Measurements from ENCODE around the gene OTULIN. TPM values are rescaled to one million over a fixed set of nuclear protein-coding genes. Genes with fewer than 3 reads are reported as not detected.
A peak's percentile ranks its signal among the peaks of the same experiment; 100 is the strongest.

OTULIN gene
- polyA plus RNA-seq, 1 donor, result 21.5 TPM

DNA sequence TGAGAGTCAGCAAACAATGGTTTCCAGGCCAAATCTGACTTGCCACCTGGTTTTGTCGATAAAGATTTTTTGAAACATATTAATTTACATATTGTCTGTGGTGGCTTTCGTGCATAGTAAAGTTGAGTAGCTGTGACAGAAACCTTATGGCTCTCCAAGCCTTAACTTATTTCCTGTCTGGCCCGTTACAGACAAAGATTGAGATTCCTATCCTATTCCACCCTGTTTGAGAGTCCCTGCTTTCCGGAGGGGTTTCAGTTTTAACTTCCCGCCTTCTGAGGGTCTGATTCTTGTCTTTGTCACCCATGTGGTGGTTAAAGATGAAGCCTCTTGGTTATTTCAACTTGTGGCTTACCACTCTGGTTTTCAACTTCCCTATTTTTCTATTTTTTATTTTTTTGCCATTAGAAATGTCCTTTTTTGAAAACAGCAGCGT is 11.4 kb downstream of the OTULIN start:
- H3K27ac ChIP-seq (ENCODE audit: low read length), result no peak overlapping the region
- H3K4me1 ChIP-seq (ENCODE audit: control insufficient read depth, insufficient read depth, low read length), result peaks cover 15% of the 10 kb centered on the region
- H3K4me3 ChIP-seq (ENCODE audit: low read length), result no peak overlapping the region
- DNase-seq, result no peak
- WGBS (ENCODE audit: insufficient coverage, low lambda C conversion rate), result no CpG with 5 or more reads among the region's 6 CpGs
- H3K27me3 ChIP-seq (ENCODE audit: control insufficient read depth, insufficient read depth, low read length), result no peaks in the 10 kb centered on the region
- H3K36me3 ChIP-seq (ENCODE audit: control insufficient read depth, insufficient read depth, low read length), result peaks cover 40% of the 10 kb centered on the region
- H3K9me3 ChIP-seq (ENCODE audit: control insufficient read depth, low read depth, low read length), result no peaks in the 10 kb centered on the region

DNA sequence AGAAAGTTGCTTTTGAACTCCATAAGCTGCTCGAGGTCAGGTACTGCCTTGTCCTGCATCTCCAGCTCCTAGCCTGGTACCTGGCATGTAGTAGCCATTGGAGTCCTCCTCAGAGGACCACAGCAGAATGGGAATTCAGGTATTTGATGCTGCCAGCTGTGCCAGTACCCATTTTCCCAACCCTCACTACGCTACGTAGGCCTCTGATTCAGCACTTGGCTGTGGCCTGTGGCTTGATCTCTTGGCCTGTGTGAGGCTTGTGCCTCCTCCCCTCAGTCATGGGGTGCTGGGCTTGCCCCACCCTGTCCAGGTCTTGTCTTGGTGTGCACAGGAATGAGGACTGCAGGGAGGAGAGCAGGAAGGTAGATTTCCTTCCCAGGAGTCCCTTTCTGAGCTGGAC is 11.8 kb downstream of the OTULIN start:
- Histone ChIP-seq H3K36me3 (ENCODE audit: control insufficient read depth, insufficient read depth, low read length) (peaks cover 43% of the 10 kb centered on the region), H3K4me3 (ENCODE audit: low read length) (no peak overlapping the region), H3K27me3 (ENCODE audit: control insufficient read depth, insufficient read depth, low read length) (no peaks in the 10 kb centered on the region), H3K27ac (ENCODE audit: low read length) (no peak overlapping the region), H3K4me1 (ENCODE audit: control insufficient read depth, insufficient read depth, low read length) (peaks cover 15% of the 10 kb centered on the region), H3K9me3 (ENCODE audit: control insufficient read depth, low read depth, low read length) (no peaks in the 10 kb centered on the region)
- WGBS (ENCODE audit: insufficient coverage, low lambda C conversion rate), result no CpG with 5 or more reads among the region's 3 CpGs
- DNase-seq, result peak in 1 of 2 donors; percentile 25

DNA sequence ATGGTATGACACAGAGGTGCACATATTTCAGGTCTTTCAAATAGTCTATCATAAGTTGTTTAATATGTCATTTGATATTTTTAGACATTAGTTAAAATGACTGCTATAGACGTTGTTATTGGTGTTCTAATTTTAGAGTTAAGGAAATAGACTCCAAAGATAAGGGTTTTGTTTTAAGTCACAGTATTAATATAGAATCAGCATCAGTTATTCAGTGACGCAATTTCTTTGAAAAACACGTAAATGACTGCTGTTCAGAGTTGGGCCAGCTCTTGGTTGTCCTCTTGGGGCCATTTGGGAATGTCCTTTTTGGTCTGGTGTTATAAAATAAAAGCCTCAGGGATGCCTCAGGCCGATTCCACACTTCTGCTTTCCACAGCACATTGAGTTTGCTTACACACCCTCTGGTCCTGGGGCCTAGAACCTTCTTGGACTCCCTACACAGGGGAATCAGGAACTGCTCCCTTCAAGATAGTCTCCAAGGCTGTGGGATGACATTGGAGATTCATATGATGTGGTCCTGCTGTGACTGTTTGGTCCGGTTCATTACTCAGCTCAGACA is 14.3 kb downstream of the OTULIN start:
- no CpG with 5 or more reads among the region's 5 CpGs for WGBS (ENCODE audit: insufficient coverage, low lambda C conversion rate)
- Histone ChIP-seq H3K36me3 (ENCODE audit: control insufficient read depth, insufficient read depth, low read length) (peaks cover 62% of the 10 kb centered on the region), H3K9me3 (ENCODE audit: control insufficient read depth, low read depth, low read length) (no peaks in the 10 kb centered on the region), H3K27ac (ENCODE audit: low read length) (no peak overlapping the region), H3K4me3 (ENCODE audit: low read length) (no peak overlapping the region), H3K27me3 (ENCODE audit: control insufficient read depth, insufficient read depth, low read length) (no peaks in the 10 kb centered on the region), H3K4me1 (ENCODE audit: control insufficient read depth, insufficient read depth, low read length) (no peaks in the 10 kb centered on the region)
- DNase-seq, result no peak

DNA sequence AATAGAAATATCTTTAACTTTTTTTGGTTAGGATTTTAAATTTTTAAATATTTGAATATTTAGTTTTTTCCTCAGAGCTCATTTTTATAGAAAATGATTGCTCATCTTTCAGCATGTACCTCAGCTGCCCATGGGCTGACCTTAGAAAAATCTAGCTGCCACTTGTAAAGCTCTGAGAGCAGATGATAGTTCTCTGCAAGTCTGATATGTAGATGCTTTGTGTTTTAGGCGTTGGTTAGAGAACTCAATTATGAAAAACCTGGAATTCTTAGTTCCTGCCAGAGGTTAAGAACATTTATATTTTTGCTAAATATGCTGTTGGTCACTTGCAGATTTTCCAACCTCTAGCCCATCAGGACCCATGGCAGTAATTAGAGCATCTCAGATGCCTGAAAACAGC is 15.1 kb downstream of the OTULIN start:
- H3K36me3 ChIP-seq (ENCODE audit: control insufficient read depth, insufficient read depth, low read length), result peaks cover 61% of the 10 kb centered on the region
- H3K4me3 ChIP-seq (ENCODE audit: low read length), result no peak overlapping the region
- WGBS (ENCODE audit: insufficient coverage, low lambda C conversion rate), result no CpG with 5 or more reads among the region's 1 CpG

DNA sequence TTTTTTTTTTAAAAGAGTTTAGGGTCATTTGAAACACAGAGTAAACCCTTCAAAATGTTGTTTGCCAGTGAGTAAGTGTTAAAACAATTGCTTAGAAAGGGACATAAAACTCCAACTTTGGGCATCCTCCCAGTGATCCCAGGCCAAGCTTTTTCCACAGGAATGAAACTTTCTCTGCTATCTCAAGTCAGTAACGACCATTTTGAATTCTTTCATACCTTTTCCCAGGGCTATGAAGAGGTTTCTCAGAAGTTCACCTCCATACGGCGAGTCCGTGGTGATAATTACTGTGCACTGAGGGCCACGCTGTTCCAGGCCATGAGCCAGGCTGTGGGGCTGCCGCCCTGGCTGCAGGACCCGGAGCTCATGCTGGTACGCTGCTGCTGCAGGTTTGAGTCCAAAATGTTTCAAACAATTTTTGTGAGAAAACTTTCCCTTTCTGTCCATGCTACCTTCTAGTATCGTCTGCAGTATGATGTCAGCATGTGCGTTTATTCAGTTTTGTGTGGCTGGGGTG is 16.8 kb downstream of the OTULIN start:
- WGBS (ENCODE audit: insufficient coverage, low lambda C conversion rate), result no CpG with 5 or more reads among the region's 10 CpGs
- DNase-seq, result no peak
- H3K27ac ChIP-seq (ENCODE audit: low read length), result no peak overlapping the region
- no peak overlapping the region for H3K4me3 ChIP-seq (ENCODE audit: low read length)
- no peaks in the 10 kb centered on the region for H3K9me3 ChIP-seq (ENCODE audit: control insufficient read depth, low read depth, low read length)
- no peaks in the 10 kb centered on the region for H3K27me3 ChIP-seq (ENCODE audit: control insufficient read depth, insufficient read depth, low read length)
- H3K36me3 ChIP-seq (ENCODE audit: control insufficient read depth, insufficient read depth, low read length), result peaks cover 63% of the 10 kb centered on the region
- no peaks in the 10 kb centered on the region for H3K4me1 ChIP-seq (ENCODE audit: control insufficient read depth, insufficient read depth, low read length)

More for the DNA sequence above, 15.1 kb downstream of the OTULIN start:
- no peaks in the 10 kb centered on the region for H3K27me3 ChIP-seq (ENCODE audit: control insufficient read depth, insufficient read depth, low read length)
- H3K9me3 ChIP-seq (ENCODE audit: control insufficient read depth, low read depth, low read length), result no peaks in the 10 kb centered on the region
- H3K4me1 ChIP-seq (ENCODE audit: control insufficient read depth, insufficient read depth, low read length), result no peaks in the 10 kb centered on the region
- no peak for DNase-seq
- H3K27ac ChIP-seq (ENCODE audit: low read length), result no peak overlapping the region

DNA sequence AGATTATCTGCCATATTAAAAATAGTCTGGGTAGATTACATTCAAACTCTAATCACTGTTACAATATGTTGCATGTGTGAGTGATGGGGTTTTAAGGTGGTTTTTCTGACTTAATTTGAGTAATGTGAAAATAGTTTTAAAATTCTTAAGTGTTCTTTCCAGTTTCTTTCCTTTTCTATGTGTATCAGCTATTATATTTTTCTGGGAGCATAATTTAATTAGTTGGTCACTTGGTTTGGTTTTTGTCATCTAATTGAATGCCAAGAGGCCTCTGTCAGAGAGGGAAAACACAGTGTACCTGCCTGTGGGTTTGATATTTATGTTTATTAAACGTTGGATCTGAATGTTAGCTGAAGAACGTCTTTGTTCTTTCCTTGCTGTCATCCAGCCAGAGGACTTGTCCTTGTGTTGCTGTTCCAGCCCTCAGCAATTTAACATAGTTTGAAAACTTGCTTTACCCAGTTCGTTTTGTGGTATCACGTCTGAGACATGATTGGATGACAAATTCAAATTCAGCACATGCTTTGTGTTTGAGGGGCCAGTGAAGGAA is 19.5 kb downstream of the OTULIN start:
- H3K36me3 ChIP-seq (ENCODE audit: control insufficient read depth, insufficient read depth, low read length), result peaks cover 73% of the 10 kb centered on the region
- H3K27ac ChIP-seq (ENCODE audit: low read length), result no peak overlapping the region
- H3K4me3 ChIP-seq (ENCODE audit: low read length), result no peak overlapping the region
- H3K9me3 ChIP-seq (ENCODE audit: control insufficient read depth, low read depth, low read length), result no peaks in the 10 kb centered on the region
- no peak for DNase-seq
- no CpG with 5 or more reads among the region's 4 CpGs for WGBS (ENCODE audit: insufficient coverage, low lambda C conversion rate)
- no peaks in the 10 kb centered on the region for H3K27me3 ChIP-seq (ENCODE audit: control insufficient read depth, insufficient read depth, low read length)
- H3K4me1 ChIP-seq (ENCODE audit: control insufficient read depth, insufficient read depth, low read length), result no peaks in the 10 kb centered on the region

DNA sequence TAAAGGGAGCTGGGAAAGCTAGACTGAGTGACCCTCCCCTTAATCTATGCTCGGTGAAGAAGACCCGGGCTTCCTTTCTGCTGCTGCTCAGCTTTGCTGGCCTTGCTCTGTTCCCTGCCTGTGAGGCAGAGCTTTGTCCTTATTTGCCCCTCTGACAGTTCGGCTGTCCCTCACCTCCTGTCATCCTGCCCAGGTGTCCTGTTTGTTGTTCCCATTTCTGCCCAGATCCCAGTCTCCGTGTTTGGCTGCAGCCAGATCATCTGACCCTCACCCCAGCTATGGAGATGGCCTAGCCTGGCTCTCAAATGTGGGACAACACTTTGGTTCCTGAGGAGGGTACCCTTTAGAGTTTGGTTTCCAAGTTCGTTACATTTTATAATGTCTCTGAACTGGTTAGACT is 20.2 kb downstream of the OTULIN start:
- H3K9me3 ChIP-seq (ENCODE audit: control insufficient read depth, low read depth, low read length), result no peaks in the 10 kb centered on the region
- no peaks in the 10 kb centered on the region for H3K27me3 ChIP-seq (ENCODE audit: control insufficient read depth, insufficient read depth, low read length)
- no CpG with 5 or more reads among the region's 5 CpGs for WGBS (ENCODE audit: insufficient coverage, low lambda C conversion rate)
- DNase-seq, result no peak
- H3K4me3 ChIP-seq (ENCODE audit: low read length), result no peak overlapping the region
- H3K36me3 ChIP-seq (ENCODE audit: control insufficient read depth, insufficient read depth, low read length), result peaks cover 76% of the 10 kb centered on the region
- H3K27ac ChIP-seq (ENCODE audit: low read length), result no peak overlapping the region
- H3K4me1 ChIP-seq (ENCODE audit: control insufficient read depth, insufficient read depth, low read length), result no peaks in the 10 kb centered on the region

DNA sequence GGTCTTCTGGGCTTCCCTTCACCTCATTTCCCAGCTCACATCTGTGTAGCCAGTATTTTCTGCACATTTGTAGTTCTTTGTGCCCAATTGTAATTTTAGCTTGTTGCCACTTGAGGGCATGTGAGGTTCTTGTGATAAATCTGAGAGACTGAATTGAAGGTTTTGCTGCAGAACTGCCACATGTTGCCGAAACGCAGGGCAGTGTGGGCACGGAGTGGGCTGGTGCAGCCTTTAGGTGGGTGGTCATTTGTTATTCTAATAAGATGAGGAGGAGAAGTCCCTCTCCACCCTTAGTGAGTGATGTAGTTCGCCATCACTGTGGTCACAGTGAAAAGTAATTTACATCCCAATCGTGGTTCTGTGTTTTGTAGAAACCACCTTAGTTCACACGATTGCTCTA is 21.2 kb downstream of the OTULIN start:
- H3K27ac ChIP-seq (ENCODE audit: low read length), result no peak overlapping the region
- DNase-seq, result peak in 1 of 2 donors; percentile 31
- no peaks in the 10 kb centered on the region for H3K9me3 ChIP-seq (ENCODE audit: control insufficient read depth, low read depth, low read length)
- no CpG with 5 or more reads among the region's 6 CpGs for WGBS (ENCODE audit: insufficient coverage, low lambda C conversion rate)
- H3K27me3 ChIP-seq (ENCODE audit: control insufficient read depth, insufficient read depth, low read length), result no peaks in the 10 kb centered on the region
- no peak overlapping the region for H3K4me3 ChIP-seq (ENCODE audit: low read length)
- no peaks in the 10 kb centered on the region for H3K4me1 ChIP-seq (ENCODE audit: control insufficient read depth, insufficient read depth, low read length)
- peaks cover 76% of the 10 kb centered on the region for H3K36me3 ChIP-seq (ENCODE audit: control insufficient read depth, insufficient read depth, low read length)

DNA sequence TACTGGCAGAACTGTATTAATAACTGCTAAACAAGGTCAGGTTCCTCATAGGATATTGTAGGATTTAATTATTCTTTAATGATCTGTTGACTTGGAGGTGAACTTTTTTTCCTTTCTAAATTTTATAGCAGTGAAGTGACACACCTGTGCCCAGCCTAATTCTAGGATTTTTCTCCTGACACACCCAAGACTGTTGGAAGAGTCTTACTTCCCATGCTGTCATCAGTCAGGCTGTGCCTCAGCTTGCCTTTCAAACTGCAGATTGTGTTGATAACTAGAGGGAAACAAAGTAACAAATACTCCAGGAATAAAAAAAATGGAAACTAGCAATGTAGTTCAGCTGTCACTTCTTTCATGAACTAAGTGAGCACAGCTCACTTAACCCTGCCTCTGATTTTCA is 22.0 kb downstream of the OTULIN start:
- H3K27ac ChIP-seq (ENCODE audit: low read length), result no peak overlapping the region
- H3K36me3 ChIP-seq (ENCODE audit: control insufficient read depth, insufficient read depth, low read length), result peaks cover 76% of the 10 kb centered on the region
- H3K4me1 ChIP-seq (ENCODE audit: control insufficient read depth, insufficient read depth, low read length), result no peaks in the 10 kb centered on the region
- no peak for DNase-seq
- no peak overlapping the region for H3K4me3 ChIP-seq (ENCODE audit: low read length)
- no peaks in the 10 kb centered on the region for H3K27me3 ChIP-seq (ENCODE audit: control insufficient read depth, insufficient read depth, low read length)
- no peaks in the 10 kb centered on the region for H3K9me3 ChIP-seq (ENCODE audit: control insufficient read depth, low read depth, low read length)

DNA sequence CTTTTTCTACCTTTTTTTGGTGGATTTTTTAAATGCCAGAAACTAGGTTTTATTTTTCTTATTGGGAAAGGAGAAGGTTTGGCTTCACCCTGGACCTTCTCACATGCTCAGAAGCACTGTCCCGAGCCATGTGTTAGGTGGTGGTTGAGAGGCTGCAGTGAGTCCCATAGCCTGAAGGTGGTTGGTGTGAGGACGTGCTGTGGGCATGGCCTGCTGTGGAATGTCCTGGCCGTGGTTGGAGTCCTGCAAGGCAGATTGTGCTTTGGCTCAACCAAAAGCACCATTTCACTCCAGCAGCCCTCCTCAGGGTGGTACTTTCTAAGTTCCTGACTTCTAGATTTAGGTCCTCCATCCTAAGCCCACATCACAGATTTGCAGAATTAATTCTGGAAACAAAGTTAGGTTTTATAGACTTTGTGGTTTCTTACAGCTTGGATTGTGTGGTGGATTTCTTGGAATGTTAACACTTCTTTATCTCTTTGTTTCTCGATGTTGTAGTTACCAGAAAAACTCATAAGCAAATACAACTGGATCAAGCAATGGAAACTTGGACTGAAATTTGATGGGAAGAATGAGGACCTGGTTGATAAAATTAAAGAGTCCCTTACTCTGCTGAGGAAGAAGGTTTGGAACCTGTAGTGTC is 22.6 kb downstream of the OTULIN start:
- H3K4me3 ChIP-seq (ENCODE audit: low read length), result no peak overlapping the region
- 100% methylated on average over 1 of the region's 4 CpGs for WGBS (ENCODE audit: insufficient coverage, low lambda C conversion rate)
- no peaks in the 10 kb centered on the region for H3K4me1 ChIP-seq (ENCODE audit: control insufficient read depth, insufficient read depth, low read length)
- no peaks in the 10 kb centered on the region for H3K9me3 ChIP-seq (ENCODE audit: control insufficient read depth, low read depth, low read length)
- DNase-seq, result no peak
- no peak overlapping the region for H3K27ac ChIP-seq (ENCODE audit: low read length)
- H3K27me3 ChIP-seq (ENCODE audit: control insufficient read depth, insufficient read depth, low read length), result no peaks in the 10 kb centered on the region
- H3K36me3 ChIP-seq (ENCODE audit: control insufficient read depth, insufficient read depth, low read length), result peaks cover 76% of the 10 kb centered on the region

DNA sequence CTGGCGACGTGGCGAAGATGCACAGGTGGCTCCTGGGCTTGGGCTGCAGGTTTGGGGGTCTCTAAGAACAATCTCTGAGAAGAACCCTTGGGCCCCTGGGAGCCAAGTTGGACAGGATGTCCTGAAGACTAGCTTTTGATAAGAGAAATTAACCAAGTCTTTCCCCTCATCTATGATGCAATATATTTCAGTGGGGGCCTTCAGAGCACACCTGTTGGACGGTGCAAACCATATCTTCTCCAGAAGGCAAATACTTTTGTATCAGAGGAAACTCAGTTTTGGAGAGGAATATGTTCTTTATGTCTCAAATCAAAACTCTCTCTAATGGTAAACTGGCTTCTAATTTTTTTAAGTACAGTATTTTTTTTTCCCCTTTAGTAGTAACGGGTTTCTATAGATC is 28.6 kb downstream of the OTULIN start:
- H3K36me3 ChIP-seq (ENCODE audit: control insufficient read depth, insufficient read depth, low read length), result peaks cover 73% of the 10 kb centered on the region

More for the DNA sequence above, 28.6 kb downstream of the OTULIN start:
- DNase-seq, result no peak
- Histone ChIP-seq H3K4me1 (ENCODE audit: control insufficient read depth, insufficient read depth, low read length) (no peaks in the 10 kb centered on the region), H3K9me3 (ENCODE audit: control insufficient read depth, low read depth, low read length) (no peaks in the 10 kb centered on the region), H3K27me3 (ENCODE audit: control insufficient read depth, insufficient read depth, low read length) (no peaks in the 10 kb centered on the region), H3K27ac (ENCODE audit: low read length) (no peak overlapping the region), H3K4me3 (ENCODE audit: low read length) (no peak overlapping the region)
- 100% methylated on average over 1 of the region's 5 CpGs for WGBS (ENCODE audit: insufficient coverage, low lambda C conversion rate)
